Neuronal stem cell (in vitro differentiated cells): ENCODE results near the gene ZNF735.
"Not testable (repeated sequence)": the region's sequence is repeated elsewhere in the genome, so short reads cannot be mapped to it uniquely, and the experiment has no call there.

ENCODE experiments used
- DNase-seq: peaks from one replicate; pipeline ENCODE4 v3.0.0-alpha.2; 2013; ENCODE audit warnings: low spot score
- H2AFZ ChIP-seq: one replicate; pipeline ENCODE4 v1.6.1; 2013; ENCODE audit warnings: mild to moderate bottlenecking, low read length, inconsistent platforms
- H2AK5ac ChIP-seq: 2 replicates; pipeline ENCODE4 v1.6.1; 2013; ENCODE audit warnings: low read depth, mild to moderate bottlenecking, inconsistent platforms, low read length, moderate library complexity, mixed read lengths
- H2BK120ac ChIP-seq: 2 replicates; pipeline ENCODE4 v1.6.1; 2013; ENCODE audit warnings: low read depth, mild to moderate bottlenecking, inconsistent platforms, low read length, moderate library complexity, mixed read lengths
- H2BK12ac ChIP-seq: one replicate; pipeline ENCODE4 v1.6.1; 2013; ENCODE audit warnings: low read length, inconsistent platforms
- H2BK15ac ChIP-seq: 2 replicates; pipeline ENCODE4 v1.6.1; 2013; ENCODE audit warnings: mild to moderate bottlenecking, low read length, inconsistent platforms, mixed read lengths
- H2BK5ac ChIP-seq: one replicate; pipeline ENCODE4 v1.6.1; 2013; ENCODE audit warnings: inconsistent platforms, mild to moderate bottlenecking, low read length, moderate library complexity
- H3K14ac ChIP-seq: one replicate; pipeline ENCODE4 v1.6.1; 2013; ENCODE audit warnings: low read length, inconsistent platforms
- H3K18ac ChIP-seq: 2 replicates; pipeline ENCODE4 v1.6.1; 2013; ENCODE audit warnings: low read length, inconsistent platforms
- H3K23ac ChIP-seq: 2 replicates; pipeline ENCODE4 v1.6.1; 2013; ENCODE audit warnings: low read depth, mild to moderate bottlenecking, mixed read lengths, low read length, inconsistent platforms; ENCODE audit not compliant: poor library complexity
- H3K27ac ChIP-seq: replicated peaks from 3 replicates; pipeline ENCODE4 v1.5.1; 2013; ENCODE audit warnings: low read length, inconsistent platforms
- H3K27me3 ChIP-seq, 3 experiments: 2 replicates each; pipeline ENCODE4 v1.6.1; 2013; ENCODE audit warnings: low read length in 3 of 3, mild to moderate bottlenecking in 2 of 3, inconsistent platforms in 1 of 3, low read depth in 1 of 3, mixed read lengths in 1 of 3, moderate library complexity in 1 of 3; ENCODE audit not compliant: control insufficient read depth in 3 of 3, insufficient read depth in 3 of 3
- H3K36me3 ChIP-seq, 2 donors: replicated peaks in 1 of 2; 2 replicates each; pipeline ENCODE4 v1.6.1; 2013; ENCODE audit warnings: low read length in 2 of 2; ENCODE audit not compliant: control insufficient read depth in 2 of 2, insufficient read depth in 2 of 2
- H3K4ac ChIP-seq: 2 replicates; pipeline ENCODE4 v1.6.1; 2013; ENCODE audit warnings: inconsistent platforms, mild to moderate bottlenecking, low read length, moderate library complexity
- H3K4me1 ChIP-seq, 2 donors: 1 replicate in 1 of 2; 2 replicates in 1 of 2; pipeline ENCODE4 v1.6.1; 2013; ENCODE audit warnings: low read length in 2 of 2, low read depth in 1 of 2; ENCODE audit not compliant: control insufficient read depth in 2 of 2, insufficient read depth in 1 of 2
- H3K4me2 ChIP-seq: one replicate; pipeline ENCODE4 v1.6.1; 2013; ENCODE audit warnings: mild to moderate bottlenecking, low read length, inconsistent platforms; ENCODE audit not compliant: insufficient read depth, poor library complexity, severe bottlenecking
- H3K4me3 ChIP-seq, 2 donors: 2 replicates each; pipeline ENCODE4 v1.5.1; 2013; ENCODE audit warnings: low read length in 2 of 2, mild to moderate bottlenecking in 2 of 2, inconsistent platforms in 1 of 2, moderate library complexity in 1 of 2
- H3K79me1 ChIP-seq: one replicate; pipeline ENCODE4 v1.6.1; 2013; ENCODE audit warnings: low read depth, mild to moderate bottlenecking, inconsistent platforms, low read length, moderate library complexity
- H3K9ac ChIP-seq: one replicate; pipeline ENCODE4 v1.6.1; 2013; ENCODE audit warnings: mild to moderate bottlenecking, low read depth, low read length, inconsistent platforms; ENCODE audit not compliant: poor library complexity
- H3K9me3 ChIP-seq, 2 donors: replicated peaks in 1 of 2; 2 replicates each; pipeline versions ENCODE3 to v1.6.1; 2013; ENCODE audit warnings: low read length in 2 of 2, mild to moderate bottlenecking in 2 of 2, inconsistent platforms in 1 of 2, low read depth in 1 of 2, mixed read lengths in 1 of 2, moderate library complexity in 1 of 2; ENCODE audit not compliant: control insufficient read depth in 2 of 2, insufficient read depth in 1 of 2
- H4K8ac ChIP-seq: one replicate; pipeline ENCODE4 v1.6.1; 2013; ENCODE audit warnings: low read depth, mild to moderate bottlenecking, inconsistent platforms, low read length, moderate library complexity
- H4K91ac ChIP-seq: one replicate; pipeline ENCODE4 v1.6.1; 2013; ENCODE audit warnings: low read length, low read depth, mild to moderate bottlenecking, inconsistent platforms; ENCODE audit not compliant: poor library complexity
- WGBS, 2 donors: extraction: QIAGEN DNeasy Blood & Tissue Kit; methylation state at CpG; one replicate each; pipeline ENCODE4 v1.1.7; 2013; ENCODE audit warnings: missing lambda C conversion rate in 2 of 2, mixed read lengths in 1 of 2; ENCODE audit not compliant: insufficient read length in 2 of 2, insufficient replicate concordance in 1 of 2; ENCODE audit errors: extremely low coverage in 2 of 2; 5-methylcytosine and 5-hydroxymethylcytosine counted together

Gene ZNF735

DNA sequence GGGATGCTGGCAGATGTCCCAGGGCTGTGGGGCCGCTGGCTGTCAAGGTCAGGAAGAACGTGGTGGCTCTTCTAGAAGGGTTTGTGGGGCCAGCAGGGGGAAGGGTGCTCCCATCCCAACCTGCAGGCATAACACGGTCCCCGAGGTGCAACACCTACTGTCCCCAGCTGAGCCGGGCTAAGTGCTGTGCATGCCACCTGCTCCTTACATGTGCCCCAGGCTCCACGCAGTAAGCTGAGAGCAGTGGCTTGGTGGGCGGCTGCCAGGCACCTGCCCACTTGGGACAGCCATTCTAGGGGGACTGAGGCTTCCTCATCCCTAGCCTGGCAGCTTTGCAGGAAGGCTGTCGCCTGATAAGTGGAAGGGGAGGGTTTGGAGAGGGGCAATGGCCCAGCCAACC is 14.2 kb upstream of the ZNF735 start:
- DNase-seq: no peak
- Histone ChIP-seq H3K23ac (no peak overlapping the region), H3K27ac (no peak overlapping the region), H3K4me3 (peak overlapping the region in 1 of 2 donors; percentile 41), H2BK15ac (no peak overlapping the region), H3K79me1 (no peaks in the 10 kb centered on the region), H2AFZ (no peak overlapping the region), H3K4me2 (no peak overlapping the region), H2BK120ac (no peak overlapping the region), H3K9me3 (peaks cover 0 to 17% of the 10 kb centered on the region in 2 donors), H2BK12ac (no peak overlapping the region), H2AK5ac (no peak overlapping the region), H3K36me3 (no peaks in the 10 kb centered on the region), H3K27me3 (no peaks in the 10 kb centered on the region), H4K8ac (peak overlapping the region; percentile 65), H3K4ac (no peak overlapping the region), H3K18ac (no peak overlapping the region), H2BK5ac (no peak overlapping the region), H4K91ac (no peak overlapping the region), H3K9ac (no peak overlapping the region), H3K4me1 (no peaks in the 10 kb centered on the region), H3K14ac (no peak overlapping the region)
- WGBS, 2 donors: no CpG with 5 or more reads among the region's 8 CpGs

DNA sequence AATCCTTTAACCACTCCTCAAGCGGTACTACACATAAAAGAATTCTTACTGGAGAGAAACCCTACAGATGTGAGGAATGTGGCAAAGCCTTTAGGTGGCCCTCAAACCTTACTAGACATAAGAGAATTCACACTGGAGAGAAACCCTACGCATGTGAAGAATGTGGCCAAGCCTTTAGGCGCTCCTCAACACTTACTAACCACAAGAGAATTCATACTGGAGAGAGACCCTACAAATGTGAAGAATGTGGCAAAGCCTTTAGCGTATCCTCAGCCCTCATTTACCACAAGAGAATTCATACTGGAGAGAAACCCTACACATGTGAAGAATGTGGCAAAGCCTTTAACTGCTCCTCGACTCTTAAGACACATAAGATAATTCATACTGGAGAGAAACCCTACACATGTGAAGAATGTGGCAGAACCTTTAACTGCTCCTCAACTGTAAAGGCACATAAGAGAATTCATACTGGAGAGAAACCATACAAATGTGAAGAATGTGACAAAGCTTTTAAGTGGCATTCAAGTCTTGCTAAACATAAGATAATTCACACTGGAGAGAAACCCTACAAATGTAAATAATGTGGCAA is 12.8 kb downstream of the ZNF735 start:
- not testable (repeated sequence) for H3K18ac ChIP-seq, H3K4me1 ChIP-seq, H3K4ac ChIP-seq, H3K79me1 ChIP-seq, DNase-seq, H3K23ac ChIP-seq, H3K27ac ChIP-seq, H4K91ac ChIP-seq, H3K4me2 ChIP-seq, H3K14ac ChIP-seq, H2BK15ac ChIP-seq, H3K9ac ChIP-seq, H2BK5ac ChIP-seq, H4K8ac ChIP-seq, H3K9me3 ChIP-seq, H3K27me3 ChIP-seq, H2AK5ac ChIP-seq, H3K4me3 ChIP-seq, H2BK12ac ChIP-seq, H2BK120ac ChIP-seq, H3K36me3 ChIP-seq, H2AFZ ChIP-seq
- WGBS, 2 donors: no CpG with 5 or more reads among the region's 5 CpGs

- no peaks in the 10 kb centered on the region for H3K79me1 ChIP-seq
- H3K4me3 ChIP-seq: no peak overlapping the region
- H3K9me3 ChIP-seq: peaks cover 0 to 15% of the 10 kb centered on the region in 2 donors
- no peak overlapping the region for H4K8ac ChIP-seq
- no peak overlapping the region for H2AK5ac ChIP-seq
- no peak overlapping the region for H2BK5ac ChIP-seq
- WGBS, 2 donors: no CpG with 5 or more reads among the region's 2 CpGs
- H3K23ac ChIP-seq: no peak overlapping the region
- no peaks in the 10 kb centered on the region for H3K27me3 ChIP-seq
- H3K4ac ChIP-seq: no peak overlapping the region
- H2AFZ ChIP-seq: no peak overlapping the region
- no peak for DNase-seq
- H4K91ac ChIP-seq: no peak overlapping the region
- no peak overlapping the region for H3K18ac ChIP-seq
- H3K9ac ChIP-seq: no peak overlapping the region
- H2BK12ac ChIP-seq: no peak overlapping the region
- H3K14ac ChIP-seq: no peak overlapping the region
- H3K4me2 ChIP-seq: no peak overlapping the region
- H3K4me1 ChIP-seq: no peaks in the 10 kb centered on the region
- no peak overlapping the region for H3K27ac ChIP-seq
- no peaks in the 10 kb centered on the region for H3K36me3 ChIP-seq
- no peak overlapping the region for H2BK15ac ChIP-seq
- no peak overlapping the region for H2BK120ac ChIP-seq
These were observed 16.4 kb downstream of the ZNF735 start for GRCh38 chr7:64223366-64223765.

GRCh38 chr7:64228174-64228573 is 21.2 kb downstream of the ZNF735 start, which contains the start of gene ZNF679:
ZNF679 (plus strand) TSS chr7:64228474; CDS start chr7:64249118, 20,644 bp downstream.
- not testable (repeated sequence) for H2BK15ac ChIP-seq, H2AK5ac ChIP-seq, H4K91ac ChIP-seq, H2AFZ ChIP-seq, H2BK12ac ChIP-seq, H3K23ac ChIP-seq, H3K79me1 ChIP-seq, H4K8ac ChIP-seq, H3K14ac ChIP-seq, H3K27me3 ChIP-seq, H2BK5ac ChIP-seq, H3K4me2 ChIP-seq, DNase-seq, H2BK120ac ChIP-seq, H3K4me3 ChIP-seq, H3K18ac ChIP-seq, H3K4ac ChIP-seq, H3K36me3 ChIP-seq, H3K4me1 ChIP-seq, H3K27ac ChIP-seq, H3K9ac ChIP-seq
- WGBS, 2 donors: no CpG with 5 or more reads among the region's 1 CpG
- H3K9me3 ChIP-seq: peaks cover 0 to 36% of the 10 kb centered on the region in 2 donors
